Prostate gland (tissue), 2 donors: Measurements from ENCODE around the gene LRRC63.

Experiments used
- POLR2A ChIP-seq: fragments of 450-650 bp; IDR thresholded peaks from one replicate; pipeline ENCODE4 v1.6.1; 2016; ENCODE audit warnings: antibody characterized with exemption, mild to moderate bottlenecking
- TF ChIP-seq, protein P1 (sequence below), 4 experiments: fragments of 200-600 bp in 2 of 4; fragments of 450-650 bp in 2 of 4; sonication (generic) in 2 of 4; IDR thresholded peaks; 1 replicate in 3 of 4; 2 replicates in 1 of 4; pipeline ENCODE4 v1.5.1; 2016 to 2019; ENCODE audit warnings: antibody characterized with exemption in 4 of 4, mild to moderate bottlenecking in 2 of 4, moderate library complexity in 2 of 4

DNA sequence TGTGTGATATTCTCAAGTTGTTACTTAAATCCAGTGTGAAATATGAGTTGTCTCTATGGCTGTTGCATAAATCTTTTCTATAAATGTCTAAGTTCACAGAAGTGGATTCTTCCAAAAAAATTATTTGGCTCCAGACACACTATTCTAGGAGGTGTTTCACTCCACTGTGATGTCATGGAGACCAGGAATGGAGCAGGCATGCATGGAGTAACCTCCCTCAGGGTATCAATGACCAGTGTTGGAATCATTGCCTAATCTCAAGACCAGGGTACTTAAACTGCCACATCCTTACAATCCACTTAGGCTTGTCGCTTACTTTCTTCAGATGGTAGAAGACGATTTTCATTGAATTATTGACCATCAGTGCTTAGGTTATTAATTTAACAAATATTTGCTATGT, 55.4 kb downstream of the LRRC63 start:
- TF ChIP-seq, protein P1, sequence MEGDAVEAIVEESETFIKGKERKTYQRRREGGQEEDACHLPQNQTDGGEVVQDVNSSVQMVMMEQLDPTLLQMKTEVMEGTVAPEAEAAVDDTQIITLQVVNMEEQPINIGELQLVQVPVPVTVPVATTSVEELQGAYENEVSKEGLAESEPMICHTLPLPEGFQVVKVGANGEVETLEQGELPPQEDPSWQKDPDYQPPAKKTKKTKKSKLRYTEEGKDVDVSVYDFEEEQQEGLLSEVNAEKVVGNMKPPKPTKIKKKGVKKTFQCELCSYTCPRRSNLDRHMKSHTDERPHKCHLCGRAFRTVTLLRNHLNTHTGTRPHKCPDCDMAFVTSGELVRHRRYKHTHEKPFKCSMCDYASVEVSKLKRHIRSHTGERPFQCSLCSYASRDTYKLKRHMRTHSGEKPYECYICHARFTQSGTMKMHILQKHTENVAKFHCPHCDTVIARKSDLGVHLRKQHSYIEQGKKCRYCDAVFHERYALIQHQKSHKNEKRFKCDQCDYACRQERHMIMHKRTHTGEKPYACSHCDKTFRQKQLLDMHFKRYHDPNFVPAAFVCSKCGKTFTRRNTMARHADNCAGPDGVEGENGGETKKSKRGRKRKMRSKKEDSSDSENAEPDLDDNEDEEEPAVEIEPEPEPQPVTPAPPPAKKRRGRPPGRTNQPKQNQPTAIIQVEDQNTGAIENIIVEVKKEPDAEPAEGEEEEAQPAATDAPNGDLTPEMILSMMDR (IDR thresholded peaks at IDR 0.05): no peak
- TF ChIP-seq POLR2A: no peak
